HepG2 (cell line): Measurements from ENCODE around the gene GLYR1. TPM values are rescaled to one million over a fixed set of nuclear protein-coding genes. Genes with fewer than 3 reads are reported as not detected.

Source experiments
- ATAC-seq: fragments of 200-7000 bp; cut with Tn5 transposase; 3 replicates; pipeline ENCODE4 v1.9.1; 2020; ENCODE audit warnings: mild to moderate bottlenecking, moderate library complexity
- BruUV-seq: library from RNA; stranded (reverse); fragments of 400-500 nt; replicated peaks from 2 replicates; lab custom pipeline; 2021; lab: Mats Ljungman, UMichigan
- CTCF ChIA-PET: fragments of 300-600 bp; formaldehyde crosslinking; extraction: SDS; loops from one replicate; lab custom pipeline; 2021; ENCODE audit warnings: low total read pairs, inconsistent platforms, low intra/inter-chr PET ratio; lab: Yijun Ruan, JAX
- POLR2A ChIA-PET: fragments of 350-600 bp; sonication (Branson Sonifier 250); formaldehyde crosslinking; loops from one replicate; lab custom pipeline; 2020; ENCODE audit warnings: antibody characterized with exemption, inconsistent platforms; lab: Yijun Ruan, JAX
- DNase-seq: peaks from one replicate; pipeline ENCODE4 v3.0.0-alpha.2; 2015; ENCODE audit warnings: low spot score
- FAIRE-seq: peaks from 3 replicates; lab custom pipeline; 2011; peaks lifted over from hg19 to GRCh38; lab: Jason Lieb, UNC
- H2AFZ ChIP-seq: one replicate; pipeline ENCODE4 v1.6.1; 2011; ENCODE audit warnings: low read length, inconsistent platforms
- H3K27ac ChIP-seq: fragments of 300-600 bp; 3 replicates; pipeline ENCODE4 v1.8.0; 2011; ENCODE audit warnings: mixed run types, mild to moderate bottlenecking, mixed read lengths, low read length, inconsistent platforms; ENCODE audit not compliant: insufficient read depth; ENCODE audit errors: extremely low read length
- H3K27me3 ChIP-seq, 2 experiments: fragments of 200-600 bp in 1 of 2; 2 replicates in 1 of 2; 3 replicates in 1 of 2; pipeline versions ENCODE4 v1.6.0 to v1.8.0; 2011; ENCODE audit warnings: low read length in 2 of 2, mild to moderate bottlenecking in 2 of 2, moderate library complexity in 2 of 2, inconsistent platforms in 1 of 2; ENCODE audit not compliant: insufficient read depth in 2 of 2, control insufficient read depth in 1 of 2
- H3K36me3 ChIP-seq, 2 experiments: fragments of 200-600 bp in 1 of 2; replicated peaks in 1 of 2; 2 replicates in 1 of 2; 3 replicates in 1 of 2; pipeline versions ENCODE4 v1.5.1 to v1.8.0; 2011; ENCODE audit warnings: low read length in 2 of 2, inconsistent platforms in 1 of 2; ENCODE audit not compliant: insufficient read depth in 2 of 2, control insufficient read depth in 1 of 2
- H3K4me1 ChIP-seq: 2 replicates; pipeline ENCODE4 v1.5.1; 2012; ENCODE audit warnings: low read length, inconsistent platforms; ENCODE audit not compliant: insufficient read depth
- H3K4me2 ChIP-seq: 2 replicates; pipeline ENCODE4 v1.6.0; 2011; ENCODE audit warnings: low read depth, low read length, inconsistent platforms
- H3K4me3 ChIP-seq, 3 experiments: fragments of 200-600 bp in 1 of 3; sonication (generic), shearing (Covaris generic) in 1 of 3; replicated peaks in 1 of 3; 2 replicates each; pipeline ENCODE4 v1.5.1; 2011 to 2016; ENCODE audit warnings: low read length in 3 of 3, inconsistent platforms in 2 of 3, low read depth in 2 of 3, mild to moderate bottlenecking in 2 of 3, control low read depth in 1 of 3, mixed read lengths in 1 of 3; ENCODE audit not compliant: insufficient read depth in 1 of 3
- H3K79me2 ChIP-seq: one replicate; pipeline ENCODE4 v1.6.1; 2011; ENCODE audit warnings: low read length, inconsistent platforms; ENCODE audit not compliant: insufficient read depth
- H3K9ac ChIP-seq: 2 replicates; pipeline ENCODE4 v1.6.0; 2011; ENCODE audit warnings: mild to moderate bottlenecking, low read depth, low read length, inconsistent platforms; ENCODE audit not compliant: insufficient read depth
- H3K9me3 ChIP-seq: 2 replicates; pipeline ENCODE4 v1.5.1; 2012; ENCODE audit warnings: mild to moderate bottlenecking, low read length
- H4K20me1 ChIP-seq: 2 replicates; pipeline ENCODE4 v1.6.0; 2011; ENCODE audit warnings: inconsistent platforms, mild to moderate bottlenecking, low read length, moderate library complexity; ENCODE audit not compliant: insufficient read depth
- BHLHE40 ChIP-seq: IDR thresholded peaks from 2 replicates; pipeline ENCODE4 v1.6.1; 2011; ENCODE audit warnings: low read length, improper control_type of control experiment
- GMEB2 ChIP-seq: IDR thresholded peaks from 2 replicates; pipeline ENCODE4 v1.6.1; 2016; ENCODE audit warnings: missing biosample characterization, missing genetic modification reagents, low read depth
- IRX3 ChIP-seq: sonication (generic); formaldehyde crosslinking; IDR thresholded peaks from 2 replicates; pipeline ENCODE4 v1.8.1; 2023; ENCODE audit warnings: mild to moderate bottlenecking, low read depth, missing genetic modification reagents, borderline replicate concordance
- JDP2 ChIP-seq: sonication (generic); formaldehyde crosslinking; IDR thresholded peaks from 2 replicates; pipeline ENCODE4 v1.8.1; 2022; ENCODE audit warnings: missing genetic modification reagents, borderline replicate concordance
- JUNB ChIP-seq: sonication (generic); formaldehyde crosslinking; IDR thresholded peaks from 2 replicates; pipeline ENCODE4 v1.8.0; 2022; ENCODE audit warnings: missing genetic modification reagents, mild to moderate bottlenecking, borderline replicate concordance
- MXD4 ChIP-seq: IDR thresholded peaks from 2 replicates; pipeline ENCODE4 v1.6.1; 2016; ENCODE audit warnings: mild to moderate bottlenecking, missing biosample characterization, missing genetic modification reagents
- PRMT3 ChIP-seq: sonication (generic); formaldehyde crosslinking; IDR thresholded peaks from 2 replicates; pipeline ENCODE4 v1.8.1; 2022; ENCODE audit warnings: low read depth, mild to moderate bottlenecking, moderate library complexity, missing genetic modification reagents, borderline replicate concordance
- SP4 ChIP-seq: sonication (generic); formaldehyde crosslinking; IDR thresholded peaks from 2 replicates; pipeline ENCODE4 v1.8.1; 2023; ENCODE audit warnings: mild to moderate bottlenecking, missing genetic modification reagents
- SRSF4 ChIP-seq: fragments of 200-400 bp; formaldehyde crosslinking; IDR thresholded peaks from one replicate; pipeline ENCODE4 v1.6.1; 2018; ENCODE audit warnings: mild to moderate bottlenecking, low read depth, low read length, moderate library complexity; ENCODE audit not compliant: poor library complexity, severe bottlenecking
- TRIM22 ChIP-seq: fragments of 450-650 bp; IDR thresholded peaks from 2 replicates; pipeline ENCODE4 v1.6.1; 2017
- YY1 ChIP-seq: IDR thresholded peaks from 2 replicates; pipeline ENCODE4 v1.6.1; 2011; ENCODE audit warnings: low read length, low read depth, moderate library complexity, mild to moderate bottlenecking; ENCODE audit not compliant: insufficient read depth, insufficient replicate concordance
- ZKSCAN5 ChIP-seq: sonication (generic); formaldehyde crosslinking; IDR thresholded peaks from 2 replicates; pipeline ENCODE4 v1.5.1; 2020; ENCODE audit warnings: mild to moderate bottlenecking, missing genetic modification reagents
- ZSCAN12 ChIP-seq: sonication (generic); formaldehyde crosslinking; IDR thresholded peaks from 2 replicates; pipeline ENCODE4 v1.9.0; 2021; ENCODE audit warnings: mild to moderate bottlenecking, missing genetic modification reagents
- WGBS: methylation state at CpG from one replicate; pipeline ENCODE4 v1.1.6; 2017; ENCODE audit warnings: low lambda C conversion rate; 5-methylcytosine and 5-hydroxymethylcytosine counted together
- in situ Hi-C: cut with HindIII; loops from 2 replicates; pipeline ENCODE4 v1.10.0; 2017; ENCODE audit warnings: low pct_unique_long_range_greater_than_20kb; ENCODE audit not compliant: extremely low pct_ligation_motif_present
- intact Hi-C: fragments of 100-400 bp; cut with micrococcal nuclease; formaldehyde crosslinking; loops from one replicate; pipeline ENCODE4 v1.10.0; 2022; ENCODE audit not compliant: unreplicated experiment
- polyA plus RNA-seq, 8 experiments: library from polyadenylated mRNA; depleted of rRNA in 3 of 8; stranded (reverse) in 7 of 8; unstranded in 1 of 8; fragments of >200 nt; fragmentation: Illumina TruSeq in 4 of 8; extraction: Trizol in 4 of 8; gene quantifications; 2 replicates each; pipeline versions ENCODE4 v1.2.1 to v1.2.3, GENCODE V29; 2011 to 2016; ENCODE audit warnings: low read depth in 4 of 8, missing spikeins in 1 of 8, mixed read lengths in 1 of 8; ENCODE audit not compliant: insufficient read depth in 1 of 8
- total RNA-seq, 5 experiments: library from RNA; depleted of rRNA; stranded (reverse); fragments of >200 nt; fragmentation: Illumina TruSeq; extraction: Trizol; gene quantifications; 2 replicates each; pipeline ENCODE4 v1.2.3, GENCODE V29; 2016; ENCODE audit warnings: low read depth in 1 of 5
- TF ChIP-seq, protein P1 (sequence below): sonication (generic); formaldehyde crosslinking; IDR thresholded peaks from 2 replicates; pipeline ENCODE4 v1.5.1; 2020; ENCODE audit warnings: mild to moderate bottlenecking, moderate library complexity, missing genetic modification reagents
- TF ChIP-seq, protein P2 (sequence below): sonication (generic); formaldehyde crosslinking; IDR thresholded peaks from 2 replicates; pipeline ENCODE4 v1.4.0; 2020; ENCODE audit warnings: mild to moderate bottlenecking, missing genetic modification reagents

GLYR1 gene
- total and polyA plus RNA-seq, 2 of the 13 experiments (the other 11 are each of a cell fraction or from before 2014, with no cell fraction given): 28.3 to 48.7 TPM

DNA sequence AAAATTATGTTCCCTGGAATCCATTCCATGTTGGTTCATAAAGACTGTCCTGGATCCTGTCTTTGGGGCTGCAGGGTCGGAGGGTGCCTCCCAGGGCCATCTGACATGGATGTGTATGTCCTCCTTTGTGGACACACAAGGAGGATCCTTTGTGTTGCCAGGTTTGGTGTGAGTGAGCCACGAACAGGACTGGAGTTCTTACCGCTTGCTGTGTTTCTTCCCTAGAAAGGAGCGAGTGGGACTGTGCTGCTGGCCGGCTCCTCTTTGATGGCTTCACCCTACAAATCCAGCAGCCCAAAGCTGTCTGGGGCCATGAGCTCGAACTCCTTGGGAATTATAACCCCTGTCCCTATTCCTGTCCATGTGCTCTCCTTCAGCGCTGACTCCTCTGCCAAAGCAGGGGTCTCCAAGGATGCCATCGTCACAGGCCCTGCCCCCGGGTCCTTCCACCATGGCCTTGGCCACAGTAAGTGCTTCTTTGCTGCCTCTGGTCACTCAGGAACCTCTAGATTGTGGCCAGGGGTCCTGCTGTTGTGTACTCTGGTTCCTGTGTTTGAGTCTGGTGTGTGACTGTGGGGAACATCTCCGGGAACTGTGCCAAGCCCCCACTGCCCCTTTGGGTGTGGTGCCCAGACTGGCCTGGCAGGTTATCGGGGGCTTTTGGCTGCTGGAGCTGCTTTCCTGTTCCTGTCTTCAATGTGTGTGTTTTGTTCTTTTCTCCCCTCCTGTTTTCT, 29.7 kb upstream of the GLYR1 start:
- TF ChIP-seq MXD4 (CRISPR knock-in tag): no peak
- TF ChIP-seq IRX3: no peak
- no peak for TF ChIP-seq JDP2 (CRISPR knock-in tag)
- TF ChIP-seq ZKSCAN5 (CRISPR knock-in tag): no peak
- TF ChIP-seq YY1: no peak
- TF ChIP-seq JUNB (CRISPR knock-in tag): no peak
- no peak for TF ChIP-seq ZSCAN12 (CRISPR knock-in tag)
- no peak for TF ChIP-seq TRIM22
- TF ChIP-seq BHLHE40: no peak
- TF ChIP-seq, protein P1, sequence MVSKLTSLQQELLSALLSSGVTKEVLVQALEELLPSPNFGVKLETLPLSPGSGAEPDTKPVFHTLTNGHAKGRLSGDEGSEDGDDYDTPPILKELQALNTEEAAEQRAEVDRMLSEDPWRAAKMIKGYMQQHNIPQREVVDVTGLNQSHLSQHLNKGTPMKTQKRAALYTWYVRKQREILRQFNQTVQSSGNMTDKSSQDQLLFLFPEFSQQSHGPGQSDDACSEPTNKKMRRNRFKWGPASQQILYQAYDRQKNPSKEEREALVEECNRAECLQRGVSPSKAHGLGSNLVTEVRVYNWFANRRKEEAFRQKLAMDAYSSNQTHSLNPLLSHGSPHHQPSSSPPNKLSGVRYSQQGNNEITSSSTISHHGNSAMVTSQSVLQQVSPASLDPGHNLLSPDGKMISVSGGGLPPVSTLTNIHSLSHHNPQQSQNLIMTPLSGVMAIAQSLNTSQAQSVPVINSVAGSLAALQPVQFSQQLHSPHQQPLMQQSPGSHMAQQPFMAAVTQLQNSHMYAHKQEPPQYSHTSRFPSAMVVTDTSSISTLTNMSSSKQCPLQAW (CRISPR knock-in tag): no peak
- TF ChIP-seq SRSF4: no peak
- TF ChIP-seq SP4 (CRISPR knock-in tag): no peak
- no peak for TF ChIP-seq GMEB2
- TF ChIP-seq PRMT3 (CRISPR knock-in tag): no peak
- TF ChIP-seq, protein P2, sequence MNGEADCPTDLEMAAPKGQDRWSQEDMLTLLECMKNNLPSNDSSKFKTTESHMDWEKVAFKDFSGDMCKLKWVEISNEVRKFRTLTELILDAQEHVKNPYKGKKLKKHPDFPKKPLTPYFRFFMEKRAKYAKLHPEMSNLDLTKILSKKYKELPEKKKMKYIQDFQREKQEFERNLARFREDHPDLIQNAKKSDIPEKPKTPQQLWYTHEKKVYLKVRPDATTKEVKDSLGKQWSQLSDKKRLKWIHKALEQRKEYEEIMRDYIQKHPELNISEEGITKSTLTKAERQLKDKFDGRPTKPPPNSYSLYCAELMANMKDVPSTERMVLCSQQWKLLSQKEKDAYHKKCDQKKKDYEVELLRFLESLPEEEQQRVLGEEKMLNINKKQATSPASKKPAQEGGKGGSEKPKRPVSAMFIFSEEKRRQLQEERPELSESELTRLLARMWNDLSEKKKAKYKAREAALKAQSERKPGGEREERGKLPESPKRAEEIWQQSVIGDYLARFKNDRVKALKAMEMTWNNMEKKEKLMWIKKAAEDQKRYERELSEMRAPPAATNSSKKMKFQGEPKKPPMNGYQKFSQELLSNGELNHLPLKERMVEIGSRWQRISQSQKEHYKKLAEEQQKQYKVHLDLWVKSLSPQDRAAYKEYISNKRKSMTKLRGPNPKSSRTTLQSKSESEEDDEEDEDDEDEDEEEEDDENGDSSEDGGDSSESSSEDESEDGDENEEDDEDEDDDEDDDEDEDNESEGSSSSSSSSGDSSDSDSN (CRISPR knock-in tag): no peak
- H3K79me2 ChIP-seq: no peaks in the 10 kb centered on the region
- H3K36me3 ChIP-seq: peaks cover 51 to 89% of the 10 kb centered on the region in 2 experiments
- no peak overlapping the region for H3K9ac ChIP-seq
- no peak overlapping the region for H3K4me3 ChIP-seq
- in situ Hi-C loops: no loop called here
- H3K27me3 ChIP-seq: no peaks in the 10 kb centered on the region
- POLR2A ChIA-PET: no interaction called here
- no peaks in the 10 kb centered on the region for H4K20me1 ChIP-seq
- no peak overlapping the region for H3K27ac ChIP-seq
- BruUV-seq: no TSS peak
- FAIRE-seq (no peak), ATAC-seq (no peak), DNase-seq (no peak)
- no peak overlapping the region for H2AFZ ChIP-seq
- intact Hi-C loops: no loop called here
- no peak overlapping the region for H3K4me2 ChIP-seq
- WGBS: 96% methylated on average over 11 of the region's 11 CpGs
- H3K4me1 ChIP-seq: peaks cover 11% of the 10 kb centered on the region; the same call in 1 of the 2 replicates
- CTCF ChIA-PET: no interaction called here
- H3K9me3 ChIP-seq: no peaks in the 10 kb centered on the region
